AG04449 (cell line): Measurements from ENCODE around the gene FABP6.

Experiments used
- CTCF ChIA-PET: fragments of 350-600 bp; formaldehyde crosslinking; extraction: SDS; loops from one replicate; lab custom pipeline; 2021; ENCODE audit warnings: antibody characterized with exemption; lab: Yijun Ruan, JAX
- POLR2A ChIA-PET: fragments of 400-600, 350-600 bp; formaldehyde crosslinking; extraction: SDS; loops from one replicate; lab custom pipeline; 2020; ENCODE audit warnings: antibody characterized with exemption, inconsistent platforms; lab: Yijun Ruan, JAX
- DNase-seq: peaks from one replicate; pipeline ENCODE4 v3.0.0-alpha.2; 2010; ENCODE audit warnings: low read depth, low spot score
- H3K4me3 ChIP-seq: 2 replicates; pipeline ENCODE4 v1.5.1; 2011; ENCODE audit warnings: low read depth, mild to moderate bottlenecking, control low read depth, low read length
- CTCF ChIP-seq: IDR thresholded peaks from one replicate; pipeline ENCODE4 v1.5.1; 2011; ENCODE audit warnings: mild to moderate bottlenecking, moderate library complexity, low read length, control low read depth, inconsistent platforms; ENCODE audit not compliant: insufficient read depth; ENCODE audit errors: missing control alignments

The FABP6 gene

GRCh38 chr5:160272889-160273288, 43.6 kb downstream of the FABP6 start:
- H3K4me3 ChIP-seq = no peak overlapping the region
- ChIA-PET CTCF (interaction anchor here (1.6 kb wide), 1 partner anchor 72 kb away, joined by 4 read pairs; no protein-coding TSS in a partner anchor), POLR2A (no interaction called here)
- no peak for TF ChIP-seq CTCF
- DNase-seq = no peak

- CTCF ChIA-PET = interaction anchor here (0.5 kb wide), 1 partner anchor 25 kb away, joined by 3 read pairs; no protein-coding TSS in a partner anchor
- DNase-seq = no peak
- no peak for TF ChIP-seq CTCF
- POLR2A ChIA-PET = no interaction called here
- no peak overlapping the region for H3K4me3 ChIP-seq
These were observed 45.2 kb downstream of the FABP6 start for GRCh38 chr5:160274483-160274931.

- POLR2A ChIA-PET = no interaction called here
- H3K4me3 ChIP-seq = no peak overlapping the region
- no peak for DNase-seq
- TF ChIP-seq CTCF = no peak
- CTCF ChIA-PET = no interaction called here
These were observed 49.0 kb downstream of the FABP6 start for GRCh38 chr5:160278343-160278742.

- ChIA-PET CTCF (no interaction called here), POLR2A (no interaction called here)
- H3K4me3 ChIP-seq = no peak overlapping the region
- no peak for TF ChIP-seq CTCF
- DNase-seq = no peak
These were observed 51.2 kb downstream of the FABP6 start for GRCh38 chr5:160280384-160281095.

GRCh38 chr5:160281275-160281674, 52.0 kb downstream of the FABP6 start:
- DNase-seq = no peak
- H3K4me3 ChIP-seq = no peak overlapping the region
- POLR2A ChIA-PET = no interaction called here
- CTCF ChIA-PET = interaction anchor here (1.0 kb wide), 1 partner anchor 16 kb away, joined by 3 read pairs; no protein-coding TSS in a partner anchor
- no peak for TF ChIP-seq CTCF

- ChIA-PET CTCF (no interaction called here), POLR2A (no interaction called here)
- H3K4me3 ChIP-seq = no peak overlapping the region
- no peak for TF ChIP-seq CTCF
- DNase-seq = no peak
These were observed 55.1 kb downstream of the FABP6 start for GRCh38 chr5:160284291-160284873.
